H54 (cell line): ENCODE results near the gene PDIA4.
"Not testable (repeated sequence)": the region's sequence is repeated elsewhere in the genome, so short reads cannot be mapped to it uniquely, and the experiment has no call there.

Experiments used
- DNase-seq: peaks from one replicate; pipeline ENCODE4 v3.0.0; 2011; ENCODE audit warnings: low spot score, mixed read lengths; ENCODE audit not compliant: insufficient read length
- FAIRE-seq: peaks from 3 replicates; lab custom pipeline; 2011; peaks lifted over from hg19 to GRCh38; lab: Jason Lieb, UNC
- POLR2A ChIP-seq: IDR thresholded peaks from 2 replicates; pipeline ENCODE4 v1.6.1; 2011; ENCODE audit warnings: low read depth, mild to moderate bottlenecking, low read length

The PDIA4 gene

GRCh38 chr7:149028346-149029109, at the start of gene PDIA4:
Gene PDIA4 (minus strand): TSS chr7:149028505. CDS start chr7:149028408, 97 bp downstream.
- DNase-seq: peak; percentile 98
- FAIRE-seq: peak; percentile 30
- peak; percentile 95 for TF ChIP-seq POLR2A

- TF ChIP-seq POLR2A: no peak
- no peak for FAIRE-seq
Measured at GRCh38 chr7:149077594-149077993, 49.3 kb upstream of the PDIA4 start.

GRCh38 chr7:149075286-149075685, 47.0 kb upstream of the PDIA4 start:
- FAIRE-seq (no peak), DNase-seq (no peak)
- TF ChIP-seq POLR2A: no peak

More at GRCh38 chr7:149077594-149077993, 49.3 kb upstream of the PDIA4 start:
- no peak for DNase-seq

- no peak for TF ChIP-seq POLR2A
Measured at GRCh38 chr7:149074116-149074885, 46.0 kb upstream of the PDIA4 start.

GRCh38 chr7:149072438-149072775, 44.1 kb upstream of the PDIA4 start:
- no peak for TF ChIP-seq POLR2A
- no peak for FAIRE-seq
- DNase-seq: no peak

More at GRCh38 chr7:149074116-149074885, 46.0 kb upstream of the PDIA4 start:
- no peak for DNase-seq
- FAIRE-seq: no peak

GRCh38 chr7:149071641-149072437, 43.5 kb upstream of the PDIA4 start:
- DNase-seq: no peak
- FAIRE-seq: no peak
- TF ChIP-seq POLR2A: no peak

- DNase-seq (no peak), FAIRE-seq (no peak)
- no peak for TF ChIP-seq POLR2A
Measured at GRCh38 chr7:149071182-149071635, 42.9 kb upstream of the PDIA4 start.

GRCh38 chr7:149070372-149071125, 42.2 kb upstream of the PDIA4 start:
- no peak for DNase-seq
- no peak for TF ChIP-seq POLR2A
- no peak for FAIRE-seq

- no peak for TF ChIP-seq POLR2A
- no peak for FAIRE-seq
- DNase-seq: no peak
Measured at GRCh38 chr7:149067869-149068268, 39.6 kb upstream of the PDIA4 start.

GRCh38 chr7:149063476-149063875, 35.2 kb upstream of the PDIA4 start:
- TF ChIP-seq POLR2A: no peak
- DNase-seq (no peak), FAIRE-seq (no peak)

- FAIRE-seq, DNase-seq: not testable (repeated sequence)
Measured at GRCh38 chr7:149062217-149062899, 34.1 kb upstream of the PDIA4 start.

GRCh38 chr7:149060156-149060555, 31.9 kb upstream of the PDIA4 start:
- FAIRE-seq: no peak
- TF ChIP-seq POLR2A: no peak
- no peak for DNase-seq
